PFSK-1 (cell line): ENCODE measurements around the gene FAM120C.

ENCODE experiments used
- FOXP2 ChIP-seq: optimal IDR thresholded peaks from 2 replicates; pipeline ENCODE3; 2011; ENCODE audit warnings: borderline replicate concordance, control low read depth, inconsistent platforms; ENCODE audit not compliant: insufficient read depth; ENCODE audit errors: extremely low read length, extremely low read depth
- POLR2AphosphoS5 ChIP-seq: IDR thresholded peaks from 2 replicates; pipeline ENCODE4 v1.6.1; 2012; ENCODE audit warnings: low read depth, mild to moderate bottlenecking, control low read depth, low read length, moderate library complexity
- REST ChIP-seq, 2 experiments: IDR thresholded peaks; 2 replicates each; pipeline versions ENCODE4 v1.6.1 to v1.8.0; 2011 to 2012; ENCODE audit warnings: low read depth in 2 of 2, low read length in 2 of 2, control low read depth in 1 of 2, inconsistent platforms in 1 of 2, mild to moderate bottlenecking in 1 of 2, moderate library complexity in 1 of 2; ENCODE audit not compliant: insufficient read depth in 1 of 2
- SIN3A ChIP-seq: IDR thresholded peaks from 2 replicates; pipeline ENCODE4 v1.6.1; 2012; ENCODE audit warnings: mild to moderate bottlenecking, low read length, moderate library complexity, borderline replicate concordance; ENCODE audit not compliant: insufficient read depth
- TAF1 ChIP-seq: IDR thresholded peaks from 2 replicates; pipeline ENCODE4 v1.6.1; 2012; ENCODE audit warnings: low read length, control low read depth, borderline replicate concordance; ENCODE audit not compliant: insufficient read depth

FAM120C gene

GRCh38 chrX:54182194-54182863 lies 725 bp downstream of the FAM120C start:
- TF ChIP-seq SIN3A (peak; percentile 52; the same call in 1 of the 2 replicates), REST (IDR thresholded peaks at IDR 0.05; ENCODE audit: insufficient read depth in 1 of 2, low read depth in 2 of 2, low read length in 2 of 2) (no peak), TAF1 (no peak), FOXP2 (no peak), POLR2AphosphoS5 (peak; percentile 61)

- TF ChIP-seq SIN3A (no peak), TAF1 (no peak), POLR2AphosphoS5 (no peak), REST (IDR thresholded peaks at IDR 0.05; ENCODE audit: insufficient read depth in 1 of 2, low read depth in 2 of 2, low read length in 2 of 2) (no peak), FOXP2 (no peak)
These were observed 1.7 kb downstream of the FAM120C start for GRCh38 chrX:54181202-54181953.

GRCh38 chrX:54180403-54180802 lies 2.7 kb downstream of the FAM120C start:
- no peak for TF ChIP-seq FOXP2
- no peak for TF ChIP-seq SIN3A
- TF ChIP-seq TAF1: no peak
- no peak for TF ChIP-seq POLR2AphosphoS5
- TF ChIP-seq REST (IDR thresholded peaks at IDR 0.05; ENCODE audit: insufficient read depth in 1 of 2, low read depth in 2 of 2, low read length in 2 of 2): no peak

GRCh38 chrX:54178100-54178940 lies 4.7 kb downstream of the FAM120C start:
- TF ChIP-seq SIN3A (no peak), FOXP2 (no peak), TAF1 (no peak)

- TF ChIP-seq POLR2AphosphoS5 (no peak), TAF1 (no peak), FOXP2 (no peak), SIN3A (no peak)
These were observed 5.7 kb downstream of the FAM120C start for GRCh38 chrX:54177306-54177705.
